Neural cell (in vitro differentiated cells): ENCODE results near the gene BDKRB1.

Experiments used
- CTCF ChIP-seq: fragments of 450-650 bp; IDR thresholded peaks from 2 replicates; pipeline ENCODE4 v1.5.1; 2014; ENCODE audit warnings: antibody characterized with exemption, mild to moderate bottlenecking, moderate library complexity; ENCODE audit not compliant: poor library complexity, severe bottlenecking
- EP300 ChIP-seq: fragments of 450-650 bp; conservative IDR thresholded peaks from 2 replicates; pipeline ENCODE4 v1.6.1; 2014; ENCODE audit warnings: antibody characterized with exemption, mild to moderate bottlenecking, moderate library complexity; ENCODE audit not compliant: poor library complexity, severe bottlenecking
- POLR2AphosphoS5 ChIP-seq: IDR thresholded peaks from 2 replicates; pipeline ENCODE4 v1.6.1; 2012

- no peak for TF ChIP-seq CTCF
- TF ChIP-seq EP300 = no peak
- no peak for TF ChIP-seq POLR2AphosphoS5
Measured at GRCh38 chr14:96261053-96261452, 5.0 kb downstream of the BDKRB1 start.
